NK-92 (cell line): ENCODE results near the gene ZC3HAV1.
"Not testable (repeated sequence)": the region's sequence is repeated elsewhere in the genome, so short reads cannot be mapped to it uniquely, and the experiment has no call there.

Source experiments
- DNase-seq: peaks from one replicate; lab custom pipeline; 2025; ENCODE audit not compliant: unreplicated experiment; lab: John Stamatoyannopoulos, UW

The ZC3HAV1 gene

GRCh38 chr7:139055674-139056073 lies 53.8 kb downstream of the ZC3HAV1 start:
- no peak for DNase-seq

GRCh38 chr7:139054656-139055055 lies 54.9 kb downstream of the ZC3HAV1 start:
- not testable (repeated sequence) for DNase-seq

GRCh38 chr7:139054101-139054500 lies 55.4 kb downstream of the ZC3HAV1 start:
- no peak for DNase-seq

- no peak for DNase-seq
Measured at GRCh38 chr7:139051655-139052054, 57.9 kb downstream of the ZC3HAV1 start.

GRCh38 chr7:139049936-139050335 lies 59.6 kb downstream of the ZC3HAV1 start:
- DNase-seq: no peak

GRCh38 chr7:139049111-139049510 lies 60.4 kb downstream of the ZC3HAV1 start:
- no peak for DNase-seq

- DNase-seq: no peak
Measured at GRCh38 chr7:139047970-139048369, 61.5 kb downstream of the ZC3HAV1 start.

- no peak for DNase-seq
Measured at GRCh38 chr7:139046143-139046542, 63.4 kb downstream of the ZC3HAV1 start.

- no peak for DNase-seq
Measured at GRCh38 chr7:139044813-139045794, 64.4 kb downstream of the ZC3HAV1 start.

GRCh38 chr7:139043823-139044812 lies 65.4 kb downstream of the ZC3HAV1 start:
- peak; percentile 13 for DNase-seq

GRCh38 chr7:139041378-139042085 lies 68.0 kb downstream of the ZC3HAV1 start:
- DNase-seq: no peak

- no peak for DNase-seq
Measured at GRCh38 chr7:139038691-139039090, 70.8 kb downstream of the ZC3HAV1 start.

- no peak for DNase-seq
Measured at GRCh38 chr7:139036901-139037300, 72.6 kb downstream of the ZC3HAV1 start.

- DNase-seq: no peak
Measured at GRCh38 chr7:139035586-139036353, 73.8 kb downstream of the ZC3HAV1 start, which contains the start of gene ZC3HAV1L. ZC3HAV1L (minus strand) TSS chr7:139036042; CDS start chr7:139036017, 25 bp downstream.

GRCh38 chr7:139034855-139035585 lies 74.5 kb downstream of the ZC3HAV1 start:
- no peak for DNase-seq

GRCh38 chr7:139034336-139034735 lies 75.2 kb downstream of the ZC3HAV1 start:
- DNase-seq: no peak

- DNase-seq: no peak
Measured at GRCh38 chr7:139033346-139034114, 76.0 kb downstream of the ZC3HAV1 start.

- DNase-seq: no peak
Measured at GRCh38 chr7:139032473-139032872, 77.0 kb downstream of the ZC3HAV1 start.
